H1 (cell line): ENCODE results near the gene ACSL6. TPM values are rescaled to one million over a fixed set of nuclear protein-coding genes. Genes with fewer than 3 reads are reported as not detected.

Experiments
- CTCF ChIA-PET: fragments of 300-600 bp; sonication (Branson Sonifier 250); formaldehyde crosslinking; loops from one replicate; lab custom pipeline; 2021; ENCODE audit not compliant: partially characterized antibody; lab: Charles Lee
- POLR2A ChIA-PET: fragments of 300-600 bp; sonication (Branson Sonifier 250); formaldehyde crosslinking; loops from one replicate; lab custom pipeline; 2021; ENCODE audit warnings: inconsistent platforms; ENCODE audit not compliant: partially characterized antibody; lab: Charles Lee
- DNase-seq, 2 experiments: peaks; one replicate each; pipeline versions ENCODE4 v3.0.0 to v3.0.0-alpha.2; 2010 to 2022; ENCODE audit warnings: low spot score in 2 of 2, low read depth in 1 of 2, mixed read lengths in 1 of 2
- FAIRE-seq: peaks from 2 replicates; lab custom pipeline; 2011; peaks lifted over from hg19 to GRCh38; lab: Jason Lieb, UNC
- H2AFZ ChIP-seq: 2 replicates; pipeline ENCODE4 v1.8.1; 2012; ENCODE audit warnings: low read length, inconsistent platforms
- H2AK5ac ChIP-seq: 2 replicates; pipeline ENCODE4 v1.6.1; 2013; ENCODE audit warnings: low read depth, low read length
- H2BK120ac ChIP-seq: replicated peaks from 2 replicates; pipeline ENCODE3; 2013; ENCODE audit warnings: low read depth, low read length, inconsistent platforms
- H2BK12ac ChIP-seq: 2 replicates; pipeline ENCODE4 v1.6.1; 2013; ENCODE audit warnings: low read depth, low read length
- H2BK15ac ChIP-seq: 2 replicates; pipeline ENCODE4 v1.6.1; 2013; ENCODE audit warnings: low read length
- H2BK20ac ChIP-seq: 2 replicates; pipeline ENCODE4 v1.6.1; 2013; ENCODE audit warnings: low read length
- H2BK5ac ChIP-seq: 2 replicates; pipeline ENCODE4 v1.6.1; 2013; ENCODE audit warnings: low read depth, low read length
- H3K14ac ChIP-seq: 2 replicates; pipeline ENCODE4 v1.6.1; 2013; ENCODE audit warnings: inconsistent platforms; ENCODE audit not compliant: insufficient read length
- H3K18ac ChIP-seq: 2 replicates; pipeline ENCODE4 v1.6.1; 2013; ENCODE audit warnings: low read length; ENCODE audit errors: extremely low read depth
- H3K23ac ChIP-seq: 2 replicates; pipeline ENCODE4 v1.6.1; 2013; ENCODE audit warnings: inconsistent platforms; ENCODE audit not compliant: insufficient read length
- H3K23me2 ChIP-seq: 2 replicates; pipeline ENCODE4 v1.6.1; 2013; ENCODE audit warnings: low read depth, low read length
- H3K27ac ChIP-seq: 2 replicates; pipeline ENCODE4 v1.6.1; 2011; ENCODE audit warnings: low read depth, low read length, inconsistent platforms
- H3K27me3 ChIP-seq, 4 experiments: replicated peaks in 1 of 4; 1 replicate in 1 of 4; 2 replicates in 3 of 4; pipeline versions ENCODE4 v1.6.1 to v1.8.1; 2011 to 2013; ENCODE audit warnings: low read length in 3 of 4, mild to moderate bottlenecking in 3 of 4, inconsistent platforms in 2 of 4, mixed read lengths in 2 of 4, moderate library complexity in 1 of 4; ENCODE audit not compliant: control insufficient read depth in 3 of 4, insufficient read depth in 3 of 4; ENCODE audit errors: extremely low read depth in 1 of 4
- H3K36me3 ChIP-seq, 4 experiments: 2 replicates each; pipeline versions ENCODE4 v1.6.1 to v1.8.1; 2011 to 2013; ENCODE audit warnings: mild to moderate bottlenecking in 4 of 4, low read length in 3 of 4, moderate library complexity in 2 of 4, control low read depth in 1 of 4, inconsistent platforms in 1 of 4; ENCODE audit not compliant: insufficient read depth in 4 of 4, control insufficient read depth in 2 of 4
- H3K4ac ChIP-seq: replicated peaks from 2 replicates; pipeline ENCODE3; 2013; ENCODE audit warnings: low read length, low read depth, mixed read lengths, inconsistent platforms; ENCODE audit not compliant: insufficient read length
- H3K4me1 ChIP-seq, 4 experiments: replicated peaks in 1 of 4; 1 replicate in 1 of 4; 2 replicates in 3 of 4; pipeline versions ENCODE4 v1.6.1 to v1.8.1; 2011 to 2013; ENCODE audit warnings: low read length in 3 of 4, inconsistent platforms in 2 of 4, mixed read lengths in 1 of 4; ENCODE audit not compliant: insufficient read depth in 4 of 4, control insufficient read depth in 3 of 4
- H3K4me2 ChIP-seq, 2 experiments: 2 replicates each; pipeline versions ENCODE4 v1.6.1 to v1.8.1; 2011 to 2013; ENCODE audit warnings: low read depth in 2 of 2, low read length in 2 of 2, control low read depth in 1 of 2, inconsistent platforms in 1 of 2, mild to moderate bottlenecking in 1 of 2; ENCODE audit not compliant: insufficient read depth in 1 of 2
- H3K4me3 ChIP-seq, 4 experiments: fragments of 200-600, 300-600 bp in 1 of 4; sonication (generic), shearing (Covaris generic), sonication (Bioruptor Twin) in 1 of 4; 2 replicates each; pipeline versions ENCODE4 v1.5.1 to v1.8.1; 2011 to 2016; ENCODE audit warnings: low read length in 4 of 4, low read depth in 3 of 4, control low read depth in 2 of 4, inconsistent platforms in 2 of 4, mild to moderate bottlenecking in 2 of 4, mixed read lengths in 1 of 4, moderate library complexity in 1 of 4; ENCODE audit not compliant: insufficient read depth in 2 of 4; ENCODE audit errors: extremely low read depth in 1 of 4
- H3K56ac ChIP-seq: replicated peaks from 2 replicates; pipeline ENCODE3; 2013; ENCODE audit warnings: low read depth, mild to moderate bottlenecking, mixed read lengths, low read length, inconsistent platforms; ENCODE audit not compliant: insufficient read length
- H3K79me1 ChIP-seq: 2 replicates; pipeline ENCODE4 v1.6.1; 2013; ENCODE audit warnings: low read depth, low read length, control low read depth
- H3K79me2 ChIP-seq, 2 experiments: 2 replicates each; pipeline versions ENCODE4 v1.6.1 to v1.8.1; 2012 to 2013; ENCODE audit warnings: low read length in 2 of 2, mild to moderate bottlenecking in 2 of 2, inconsistent platforms in 1 of 2; ENCODE audit not compliant: insufficient read depth in 2 of 2, control insufficient read depth in 1 of 2
- H3K9ac ChIP-seq, 4 experiments: replicated peaks in 1 of 4; 1 replicate in 1 of 4; 2 replicates in 3 of 4; pipeline versions ENCODE4 v1.6.1 to v1.8.1; 2011 to 2013; ENCODE audit warnings: low read depth in 3 of 4, low read length in 3 of 4, control low read depth in 2 of 4, mild to moderate bottlenecking in 2 of 4, moderate library complexity in 2 of 4, inconsistent platforms in 1 of 4; ENCODE audit errors: extremely low read depth in 1 of 4
- H3K9me3 ChIP-seq, 2 experiments: 2 replicates each; pipeline versions ENCODE4 v1.6.1 to v1.8.1; 2012 to 2013; ENCODE audit warnings: mild to moderate bottlenecking in 2 of 2, moderate library complexity in 2 of 2, control low read depth in 1 of 2, inconsistent platforms in 1 of 2, low read depth in 1 of 2, low read length in 1 of 2, mixed read lengths in 1 of 2; ENCODE audit not compliant: insufficient read depth in 2 of 2
- H4K20me1 ChIP-seq, 2 experiments: replicated peaks in 1 of 2; 2 replicates each; pipeline versions ENCODE3 to v1.8.1; 2011 to 2013; ENCODE audit warnings: inconsistent platforms in 2 of 2, low read length in 2 of 2, mild to moderate bottlenecking in 1 of 2; ENCODE audit not compliant: insufficient read depth in 2 of 2, control insufficient read depth in 1 of 2
- H4K5ac ChIP-seq: 2 replicates; pipeline ENCODE4 v1.6.1; 2013; ENCODE audit warnings: low read length, low read depth, mixed read lengths, inconsistent platforms; ENCODE audit not compliant: insufficient read length
- H4K8ac ChIP-seq: 2 replicates; pipeline ENCODE4 v1.8.0; 2013; ENCODE audit warnings: mild to moderate bottlenecking, moderate library complexity, low read length, inconsistent platforms; ENCODE audit not compliant: insufficient read depth; ENCODE audit errors: extremely low read depth
- H4K91ac ChIP-seq: replicated peaks from 2 replicates; pipeline ENCODE3; 2013; ENCODE audit warnings: low read length, mixed read lengths, inconsistent platforms; ENCODE audit not compliant: insufficient read length
- CBX8 ChIP-seq: fragments of 300-800, 300-1000 bp; sonication (generic); IDR thresholded peaks from 2 replicates; pipeline ENCODE4 v1.7.1; 2016; ENCODE audit warnings: low read depth, low read length, borderline replicate concordance
- CEBPB ChIP-seq: IDR thresholded peaks from 2 replicates; pipeline ENCODE4 v1.6.1; 2012; ENCODE audit warnings: low read depth, low read length
- POU5F1 ChIP-seq: IDR thresholded peaks from 2 replicates; pipeline ENCODE4 v1.6.1; 2011; ENCODE audit warnings: low read depth, mild to moderate bottlenecking, low read length, moderate library complexity
- WGBS, 2 experiments: shearing (Covaris generic) in 1 of 2; methylation state at CpG; one replicate each; pipeline versions ENCODE4 v1.1.6 to v1.1.7; 2013 to 2015; ENCODE audit warnings: low lambda C conversion rate in 2 of 2, mixed read lengths in 2 of 2, inconsistent platforms in 1 of 2, low coverage in 1 of 2, missing lambda C conversion rate in 1 of 2; ENCODE audit not compliant: insufficient replicate concordance in 2 of 2, insufficient coverage in 1 of 2, insufficient read length in 1 of 2; ENCODE audit errors: extremely low coverage in 1 of 2, missing lambda C conversion rate in 1 of 2; 5-methylcytosine and 5-hydroxymethylcytosine counted together
- polyA plus RNA-seq, 7 experiments: library from polyadenylated mRNA; depleted of rRNA in 3 of 7; stranded (reverse) in 5 of 7; unstranded in 2 of 7; fragments of >200 nt in 5 of 7; fragments of 200-250 nt in 2 of 7; gene quantifications; 1 replicate in 5 of 7; 2 replicates in 1 of 7; 4 replicates in 1 of 7; pipeline versions ENCODE4 v1.2.1 to v1.2.3, GENCODE V29; 2011 to 2013; ENCODE audit warnings: missing spikeins in 2 of 7, mixed read lengths in 2 of 7
- total RNA-seq: library from RNA; stranded (reverse); fragmentation: NEBNext Ultra II Directional; extraction: Animal tissue kit (Norgen Biotek cat#: 25700); gene quantifications from 2 replicates; pipeline ENCODE4 v1.2.1, GENCODE V29; 2021
- TF ChIP-seq, protein P1 (sequence below): IDR thresholded peaks from 2 replicates; pipeline ENCODE4 v1.6.1; 2011; ENCODE audit warnings: low read length, improper control_type of control experiment
- TF ChIP-seq, protein P2 (sequence below), 3 experiments: IDR thresholded peaks; 1 replicate in 2 of 3; 2 replicates in 1 of 3; pipeline versions ENCODE4 v1.5.1 to v1.6.1; 2011; ENCODE audit warnings: low read length in 3 of 3, mild to moderate bottlenecking in 3 of 3, inconsistent platforms in 2 of 3, low read depth in 1 of 3, moderate library complexity in 1 of 3; ENCODE audit not compliant: insufficient read depth in 1 of 3; ENCODE audit errors: control extremely low read depth in 1 of 3
- TF ChIP-seq, protein P3 (sequence below): IDR thresholded peaks from 2 replicates; pipeline ENCODE4 v1.6.1; 2011; ENCODE audit warnings: low read depth, mild to moderate bottlenecking, low read length; ENCODE audit not compliant: insufficient read depth

Gene ACSL6
- total and polyA plus RNA-seq, 2 of the 8 experiments (the other 6 are each of a cell fraction or from before 2014, with no cell fraction given): 2.3 to 2.4 TPM

DNA sequence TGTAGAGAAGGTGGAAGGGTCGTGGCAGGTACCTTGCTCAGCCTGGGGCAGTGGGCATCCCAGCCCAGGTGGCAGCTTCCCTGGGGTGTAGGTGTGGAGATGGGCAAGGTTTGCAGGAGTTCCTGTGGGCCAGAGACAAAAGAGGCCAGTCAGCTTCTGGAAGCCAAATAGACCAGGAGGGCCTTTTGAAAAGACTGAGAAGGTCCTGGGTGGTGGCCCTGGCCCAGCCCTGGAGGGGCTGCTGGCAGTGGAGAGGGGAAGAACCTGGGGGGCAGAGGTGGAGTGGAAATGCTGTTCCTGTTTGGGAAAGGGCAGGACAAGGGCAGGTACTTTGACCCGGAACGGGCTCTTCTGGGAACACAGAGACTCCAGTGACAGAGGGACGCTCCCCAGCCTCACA, 42.0 kb upstream of the ACSL6 start:
- no peaks in the 10 kb centered on the region for H3K23me2 ChIP-seq
- H3K4ac ChIP-seq: no peak overlapping the region
- H2BK15ac ChIP-seq: no peak overlapping the region
- no peak overlapping the region for H3K4me3 ChIP-seq
- 91% methylated on average over 4 of the region's 4 CpGs; no CpG with 5 or more reads in 1 of the 2 experiments for WGBS, 2 experiments
- no peak overlapping the region for H4K91ac ChIP-seq
- H3K36me3 ChIP-seq: no peaks in the 10 kb centered on the region
- H3K4me2 ChIP-seq: no peak overlapping the region
- ChIA-PET CTCF (interaction anchor here (1.0 to 4.3 kb wide), 5 partner anchors 10 to 243 kb away, joined by 3 to 31 read pairs (median 4); no protein-coding TSS in a partner anchor), POLR2A (no interaction called here)
- no peak overlapping the region for H3K27ac ChIP-seq
- no peak overlapping the region for H2BK20ac ChIP-seq
- no peaks in the 10 kb centered on the region for H3K79me2 ChIP-seq
- H3K4me1 ChIP-seq: no peaks in the 10 kb centered on the region; a peak in 1 of 7 replicates
- DNase-seq: no peak
- H2BK120ac ChIP-seq: no peak overlapping the region
- H3K9me3 ChIP-seq: no peaks in the 10 kb centered on the region
- H2BK12ac ChIP-seq: no peak overlapping the region
- TF ChIP-seq POU5F1 (no peak), CEBPB (no peak), CBX8 (no peak)
- TF ChIP-seq, protein P1, sequence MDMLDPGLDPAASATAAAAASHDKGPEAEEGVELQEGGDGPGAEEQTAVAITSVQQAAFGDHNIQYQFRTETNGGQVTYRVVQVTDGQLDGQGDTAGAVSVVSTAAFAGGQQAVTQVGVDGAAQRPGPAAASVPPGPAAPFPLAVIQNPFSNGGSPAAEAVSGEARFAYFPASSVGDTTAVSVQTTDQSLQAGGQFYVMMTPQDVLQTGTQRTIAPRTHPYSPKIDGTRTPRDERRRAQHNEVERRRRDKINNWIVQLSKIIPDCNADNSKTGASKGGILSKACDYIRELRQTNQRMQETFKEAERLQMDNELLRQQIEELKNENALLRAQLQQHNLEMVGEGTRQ: no peak
- TF ChIP-seq, protein P2, sequence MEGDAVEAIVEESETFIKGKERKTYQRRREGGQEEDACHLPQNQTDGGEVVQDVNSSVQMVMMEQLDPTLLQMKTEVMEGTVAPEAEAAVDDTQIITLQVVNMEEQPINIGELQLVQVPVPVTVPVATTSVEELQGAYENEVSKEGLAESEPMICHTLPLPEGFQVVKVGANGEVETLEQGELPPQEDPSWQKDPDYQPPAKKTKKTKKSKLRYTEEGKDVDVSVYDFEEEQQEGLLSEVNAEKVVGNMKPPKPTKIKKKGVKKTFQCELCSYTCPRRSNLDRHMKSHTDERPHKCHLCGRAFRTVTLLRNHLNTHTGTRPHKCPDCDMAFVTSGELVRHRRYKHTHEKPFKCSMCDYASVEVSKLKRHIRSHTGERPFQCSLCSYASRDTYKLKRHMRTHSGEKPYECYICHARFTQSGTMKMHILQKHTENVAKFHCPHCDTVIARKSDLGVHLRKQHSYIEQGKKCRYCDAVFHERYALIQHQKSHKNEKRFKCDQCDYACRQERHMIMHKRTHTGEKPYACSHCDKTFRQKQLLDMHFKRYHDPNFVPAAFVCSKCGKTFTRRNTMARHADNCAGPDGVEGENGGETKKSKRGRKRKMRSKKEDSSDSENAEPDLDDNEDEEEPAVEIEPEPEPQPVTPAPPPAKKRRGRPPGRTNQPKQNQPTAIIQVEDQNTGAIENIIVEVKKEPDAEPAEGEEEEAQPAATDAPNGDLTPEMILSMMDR (IDR thresholded peaks at IDR 0.05; ENCODE audit: control extremely low read depth in 1 of 3, insufficient read depth in 1 of 3, low read depth in 1 of 3, low read length in 3 of 3): no peak
- TF ChIP-seq, protein P3, sequence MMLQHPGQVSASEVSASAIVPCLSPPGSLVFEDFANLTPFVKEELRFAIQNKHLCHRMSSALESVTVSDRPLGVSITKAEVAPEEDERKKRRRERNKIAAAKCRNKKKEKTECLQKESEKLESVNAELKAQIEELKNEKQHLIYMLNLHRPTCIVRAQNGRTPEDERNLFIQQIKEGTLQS: no peak
- H4K8ac ChIP-seq: no peak overlapping the region
- H3K14ac ChIP-seq: no peak overlapping the region
- H3K79me1 ChIP-seq: no peaks in the 10 kb centered on the region
- no peak overlapping the region for H3K18ac ChIP-seq
- no peak overlapping the region for H2AFZ ChIP-seq
- no peak overlapping the region for H4K5ac ChIP-seq
- H3K27me3 ChIP-seq: no peaks in the 10 kb centered on the region
- no peak for FAIRE-seq
- no peak overlapping the region for H3K23ac ChIP-seq
- H3K56ac ChIP-seq: no peak overlapping the region
- H2BK5ac ChIP-seq: no peak overlapping the region
- no peak overlapping the region for H3K9ac ChIP-seq
- H2AK5ac ChIP-seq: no peak overlapping the region
- no peaks in the 10 kb centered on the region for H4K20me1 ChIP-seq
